HepG2 (cell line): ENCODE measurements around the gene ADARB2. TPM values are rescaled to one million over a fixed set of nuclear protein-coding genes. Genes with fewer than 3 reads are reported as not detected.

Experiments
- ETV5 ChIP-seq: IDR thresholded peaks from 2 replicates; pipeline ENCODE4 v1.6.1; 2018; ENCODE audit warnings: missing biosample characterization, missing genetic modification reagents, inconsistent platforms, borderline replicate concordance
- HBP1 ChIP-seq: IDR thresholded peaks from 2 replicates; pipeline ENCODE4 v1.6.1; 2016; ENCODE audit warnings: low read depth, control low read depth
- ZNF407 ChIP-seq: sonication (generic); formaldehyde crosslinking; IDR thresholded peaks from one replicate; pipeline ENCODE4 v1.5.1; 2020; ENCODE audit warnings: mild to moderate bottlenecking, missing genetic modification reagents; ENCODE audit errors: not compliant biosample characterization
- ZNF644 ChIP-seq: IDR thresholded peaks from 2 replicates; pipeline ENCODE4 v1.6.1; 2016; ENCODE audit warnings: low read depth
- polyA plus RNA-seq, 8 experiments: library from polyadenylated mRNA; depleted of rRNA in 3 of 8; stranded (reverse) in 7 of 8; unstranded in 1 of 8; fragments of >200 nt; fragmentation: Illumina TruSeq in 4 of 8; extraction: Trizol in 4 of 8; gene quantifications; 2 replicates each; pipeline versions ENCODE4 v1.2.1 to v1.2.3, GENCODE V29; 2011 to 2016; ENCODE audit warnings: low read depth in 4 of 8, missing spikeins in 1 of 8, mixed read lengths in 1 of 8; ENCODE audit not compliant: insufficient read depth in 1 of 8
- total RNA-seq, 5 experiments: library from RNA; depleted of rRNA; stranded (reverse); fragments of >200 nt; fragmentation: Illumina TruSeq; extraction: Trizol; gene quantifications; 2 replicates each; pipeline ENCODE4 v1.2.3, GENCODE V29; 2016; ENCODE audit warnings: low read depth in 1 of 5

ADARB2 gene
- total and polyA plus RNA-seq, 2 of the 13 experiments (the other 11 are each of a cell fraction or from before 2014, with no cell fraction given): not detected

DNA sequence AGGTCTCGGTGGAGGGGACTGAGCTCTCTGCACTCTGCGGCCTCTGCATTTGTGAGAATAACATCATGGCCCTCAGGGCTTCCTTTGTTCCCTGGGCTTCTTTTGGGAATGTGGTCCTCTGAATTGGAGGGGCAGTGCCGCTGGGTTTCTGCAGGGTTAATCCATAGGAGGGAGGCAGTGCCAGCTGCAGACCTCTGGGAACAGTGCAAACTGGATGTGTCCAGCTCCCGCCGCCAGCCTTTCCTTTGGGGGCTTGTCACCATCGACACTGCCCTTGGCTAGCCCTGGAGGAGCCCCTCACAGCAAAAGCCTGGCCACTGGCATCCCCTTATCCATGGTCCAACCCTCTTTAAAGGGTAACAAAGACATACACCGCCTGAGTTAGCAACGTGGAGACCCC, 507.2 kb downstream of the ADARB2 start (continued):
- TF ChIP-seq ZNF407: no peak
- no peak for TF ChIP-seq HBP1 (CRISPR knock-in tag)
- no peak for TF ChIP-seq ETV5 (CRISPR knock-in tag)
- TF ChIP-seq ZNF644 (CRISPR knock-in tag): no peak
